ENCODE measurements around the gene RHOBTB1.

DNA sequence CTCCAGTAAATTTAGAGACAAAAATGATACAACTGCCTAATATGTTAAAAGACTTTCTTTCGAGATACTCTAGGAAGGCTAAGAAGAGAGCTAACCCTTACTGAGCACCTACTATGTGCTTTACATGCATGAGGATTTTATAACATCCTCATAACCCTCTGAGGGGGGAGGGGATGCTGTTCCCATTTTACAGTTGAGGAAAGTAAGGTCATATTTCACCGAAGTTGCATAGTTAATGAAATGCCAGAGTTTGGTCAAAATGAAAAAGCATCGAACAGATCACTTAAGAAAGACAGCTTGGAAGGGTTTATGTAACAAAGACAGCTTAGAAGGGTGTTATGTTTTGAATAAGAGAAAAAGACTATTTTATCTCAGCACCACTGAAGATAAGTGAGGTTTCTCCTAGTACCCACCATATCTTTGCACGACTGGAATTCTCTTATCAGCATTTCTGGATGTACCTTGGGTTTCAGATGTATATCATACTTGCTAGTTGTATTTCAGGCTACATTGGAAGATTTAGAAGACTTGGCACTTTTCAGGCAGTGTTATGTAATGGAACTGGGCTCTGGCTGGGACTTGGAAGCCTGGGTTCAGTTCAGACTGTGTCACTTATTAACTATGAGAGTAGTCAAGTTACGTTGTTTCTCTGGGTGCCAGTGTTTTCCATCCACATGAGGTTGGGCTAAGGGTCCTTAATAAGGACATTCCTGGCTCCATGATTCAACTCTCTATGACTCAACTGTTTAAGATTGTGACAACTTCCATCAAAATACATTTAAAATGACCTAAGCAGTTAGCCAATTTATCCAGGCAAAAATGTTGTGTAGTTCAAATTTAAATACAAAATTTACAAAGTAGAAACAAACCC, 6.0 kb downstream of the RHOBTB1 start:
- TF ChIP-seq, protein P1, sequence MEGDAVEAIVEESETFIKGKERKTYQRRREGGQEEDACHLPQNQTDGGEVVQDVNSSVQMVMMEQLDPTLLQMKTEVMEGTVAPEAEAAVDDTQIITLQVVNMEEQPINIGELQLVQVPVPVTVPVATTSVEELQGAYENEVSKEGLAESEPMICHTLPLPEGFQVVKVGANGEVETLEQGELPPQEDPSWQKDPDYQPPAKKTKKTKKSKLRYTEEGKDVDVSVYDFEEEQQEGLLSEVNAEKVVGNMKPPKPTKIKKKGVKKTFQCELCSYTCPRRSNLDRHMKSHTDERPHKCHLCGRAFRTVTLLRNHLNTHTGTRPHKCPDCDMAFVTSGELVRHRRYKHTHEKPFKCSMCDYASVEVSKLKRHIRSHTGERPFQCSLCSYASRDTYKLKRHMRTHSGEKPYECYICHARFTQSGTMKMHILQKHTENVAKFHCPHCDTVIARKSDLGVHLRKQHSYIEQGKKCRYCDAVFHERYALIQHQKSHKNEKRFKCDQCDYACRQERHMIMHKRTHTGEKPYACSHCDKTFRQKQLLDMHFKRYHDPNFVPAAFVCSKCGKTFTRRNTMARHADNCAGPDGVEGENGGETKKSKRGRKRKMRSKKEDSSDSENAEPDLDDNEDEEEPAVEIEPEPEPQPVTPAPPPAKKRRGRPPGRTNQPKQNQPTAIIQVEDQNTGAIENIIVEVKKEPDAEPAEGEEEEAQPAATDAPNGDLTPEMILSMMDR (conservative IDR thresholded peaks at IDR 0.05) = no peak
- TF ChIP-seq ZFX (IDR thresholded peaks at IDR 0.05) = no peak
